KG1 (cell line): ENCODE measurements around the gene SLCO3A1.
A peak's percentile ranks its signal among the peaks of the same experiment; 100 is the strongest.
"Not testable (repeated sequence)": the region's sequence is repeated elsewhere in the genome, so short reads cannot be mapped to it uniquely, and the experiment has no call there.

Experiments used
- DNase-seq: peaks from one replicate; lab custom pipeline; 2025; lab: John Stamatoyannopoulos, UW

Gene SLCO3A1

GRCh38 chr15:91940496-91941381, 87.2 kb downstream of the SLCO3A1 start:
- DNase-seq: no peak

- no peak for DNase-seq
Observed at GRCh38 chr15:91941871-91942658, 88.6 kb downstream of the SLCO3A1 start.

- peak; percentile 77 for DNase-seq
Observed at GRCh38 chr15:91942720-91943394, 89.3 kb downstream of the SLCO3A1 start.

GRCh38 chr15:91944331-91944730, 90.8 kb downstream of the SLCO3A1 start:
- DNase-seq: no peak

- no peak for DNase-seq
Observed at GRCh38 chr15:91945385-91945784, 91.9 kb downstream of the SLCO3A1 start.

- DNase-seq: no peak
Observed at GRCh38 chr15:91946075-91946474, 92.6 kb downstream of the SLCO3A1 start.

GRCh38 chr15:91946581-91947292, 93.2 kb downstream of the SLCO3A1 start:
- DNase-seq: no peak

GRCh38 chr15:91947293-91947679, 93.8 kb downstream of the SLCO3A1 start:
- peak; percentile 14 for DNase-seq

GRCh38 chr15:91947683-91948608, 94.4 kb downstream of the SLCO3A1 start:
- DNase-seq: no peak

- no peak for DNase-seq
Observed at GRCh38 chr15:91949361-91949760, 95.9 kb downstream of the SLCO3A1 start.

GRCh38 chr15:91950054-91950453, 96.5 kb downstream of the SLCO3A1 start:
- DNase-seq: no peak

GRCh38 chr15:91950631-91951329, 97.3 kb downstream of the SLCO3A1 start:
- no peak for DNase-seq

GRCh38 chr15:91952216-91952615, 98.7 kb downstream of the SLCO3A1 start:
- no peak for DNase-seq

GRCh38 chr15:91953432-91953831, 99.9 kb downstream of the SLCO3A1 start:
- no peak for DNase-seq

GRCh38 chr15:91954292-91954691, 100.8 kb downstream of the SLCO3A1 start:
- DNase-seq: no peak

- DNase-seq: no peak
Observed at GRCh38 chr15:91956026-91956723, 102.7 kb downstream of the SLCO3A1 start.

GRCh38 chr15:91961357-91961756, 107.8 kb downstream of the SLCO3A1 start:
- DNase-seq: no peak

- DNase-seq: not testable (repeated sequence)
Observed at GRCh38 chr15:91963747-91964146, 110.2 kb downstream of the SLCO3A1 start.

GRCh38 chr15:91965501-91966193, 112.1 kb downstream of the SLCO3A1 start:
- DNase-seq: no peak
